ENCODE measurements around the gene EMC1. TPM values are rescaled to one million over a fixed set of nuclear protein-coding genes. Genes with fewer than 3 reads are reported as not detected.

Gene EMC1
- total and polyA plus RNA-seq, 9 donors = 15.0 to 53.9 (median 34.4) TPM

DNA sequence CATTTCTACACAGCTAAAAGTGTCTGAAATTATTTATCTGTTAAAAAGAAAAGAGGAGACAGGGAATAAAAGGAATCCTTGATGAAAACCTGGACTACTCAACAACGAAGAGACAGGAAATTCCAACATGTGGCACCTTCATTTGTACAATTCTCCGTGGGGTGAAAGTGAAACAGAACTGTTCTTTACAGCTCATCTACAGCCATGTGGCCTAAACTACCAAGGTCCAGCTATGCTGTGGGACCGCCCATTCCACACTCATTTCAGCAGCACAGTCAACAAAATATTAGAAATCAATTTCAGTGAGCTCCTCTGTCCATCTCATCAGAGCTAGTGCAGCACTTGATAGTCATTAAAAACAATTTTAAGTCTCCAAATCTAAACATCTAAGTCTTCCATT, 85.3 kb downstream of the EMC1 start:
- no peak overlapping the region for H3K4me3 ChIP-seq
- TF ChIP-seq, protein P1, sequence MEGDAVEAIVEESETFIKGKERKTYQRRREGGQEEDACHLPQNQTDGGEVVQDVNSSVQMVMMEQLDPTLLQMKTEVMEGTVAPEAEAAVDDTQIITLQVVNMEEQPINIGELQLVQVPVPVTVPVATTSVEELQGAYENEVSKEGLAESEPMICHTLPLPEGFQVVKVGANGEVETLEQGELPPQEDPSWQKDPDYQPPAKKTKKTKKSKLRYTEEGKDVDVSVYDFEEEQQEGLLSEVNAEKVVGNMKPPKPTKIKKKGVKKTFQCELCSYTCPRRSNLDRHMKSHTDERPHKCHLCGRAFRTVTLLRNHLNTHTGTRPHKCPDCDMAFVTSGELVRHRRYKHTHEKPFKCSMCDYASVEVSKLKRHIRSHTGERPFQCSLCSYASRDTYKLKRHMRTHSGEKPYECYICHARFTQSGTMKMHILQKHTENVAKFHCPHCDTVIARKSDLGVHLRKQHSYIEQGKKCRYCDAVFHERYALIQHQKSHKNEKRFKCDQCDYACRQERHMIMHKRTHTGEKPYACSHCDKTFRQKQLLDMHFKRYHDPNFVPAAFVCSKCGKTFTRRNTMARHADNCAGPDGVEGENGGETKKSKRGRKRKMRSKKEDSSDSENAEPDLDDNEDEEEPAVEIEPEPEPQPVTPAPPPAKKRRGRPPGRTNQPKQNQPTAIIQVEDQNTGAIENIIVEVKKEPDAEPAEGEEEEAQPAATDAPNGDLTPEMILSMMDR (IDR thresholded peaks at IDR 0.05) = no peak
- TF ChIP-seq EP300 (IDR thresholded peaks at IDR 0.05) (no peak), POLR2A (IDR thresholded peaks at IDR 0.05) (no peak)
- no peaks in the 10 kb centered on the region for H3K9me3 ChIP-seq
- no peaks in the 10 kb centered on the region for H3K27me3 ChIP-seq
- no peak overlapping the region for H3K27ac ChIP-seq
- 63 to 74% (median 74%) methylated on average over 3 of the region's 3 CpGs for WGBS, 3 donors
- DNase-seq = no peak
- intact Hi-C loops (cut with DNase I) = no loop called here
- H3K4me1 ChIP-seq (ENCODE audit: insufficient read depth) = no peaks in the 10 kb centered on the region
- peaks cover 6% of the 10 kb centered on the region for H3K36me3 ChIP-seq

Other genes starting within 250 kb of the EMC1 start
- 100 to 1,000 TPM in 5 of 7 donors, 10 to 100 TPM in 2; 86.7 to 139 (median 120) TPM for gene UBR4, start 41.3 kb downstream of the EMC1 start, total RNA-seq
- gene UBR4, start 41.3 kb downstream of the EMC1 start, polyA plus RNA-seq = 100 to 1,000 TPM in 1 of 2 donors, 10 to 100 TPM in 1; 78.7 to 118 TPM
- 10 to 100 TPM; 14.3 to 49.1 (median 29.9) TPM for gene MRTO4, start 281 bp upstream of the EMC1 start, total RNA-seq
- 10 to 100 TPM; 23.2 to 25.3 TPM for gene MRTO4, start 281 bp upstream of the EMC1 start, polyA plus RNA-seq
- 1 to 10 TPM; 1.7 to 3.5 (median 2.0) TPM for gene AKR7A3, start 37.2 kb upstream of the EMC1 start, total RNA-seq
- under 1 TPM; 0.23 to 0.96 TPM for gene AKR7A3, start 37.2 kb upstream of the EMC1 start, polyA plus RNA-seq
- gene AKR7A2, start 60.6 kb upstream of the EMC1 start, total RNA-seq = 10 to 100 TPM; 44.6 to 83.6 (median 68.1) TPM
- gene AKR7A2, start 60.6 kb upstream of the EMC1 start, polyA plus RNA-seq = 10 to 100 TPM; 37.9 to 51.8 TPM
- gene SLC66A1, start 60.8 kb upstream of the EMC1 start, total RNA-seq = 10 to 100 TPM in 5 of 7 donors, 1 to 10 TPM in 2; 9.2 to 15.2 (median 10.4) TPM
- gene SLC66A1, start 60.8 kb upstream of the EMC1 start, polyA plus RNA-seq = 1 to 10 TPM; 2.4 to 10.0 TPM
- gene CAPZB, start 234.0 kb upstream of the EMC1 start, total RNA-seq = 100 to 1,000 TPM in 5 of 7 donors, 10 to 100 TPM in 2; 85.0 to 347 (median 258) TPM
- gene CAPZB, start 234.0 kb upstream of the EMC1 start, polyA plus RNA-seq = 100 to 1,000 TPM; 253 to 391 TPM

Measured in ovary (tissue), 9 donors.